ENCODE data around the gene SLC35A2.

Gene SLC35A2

DNA sequence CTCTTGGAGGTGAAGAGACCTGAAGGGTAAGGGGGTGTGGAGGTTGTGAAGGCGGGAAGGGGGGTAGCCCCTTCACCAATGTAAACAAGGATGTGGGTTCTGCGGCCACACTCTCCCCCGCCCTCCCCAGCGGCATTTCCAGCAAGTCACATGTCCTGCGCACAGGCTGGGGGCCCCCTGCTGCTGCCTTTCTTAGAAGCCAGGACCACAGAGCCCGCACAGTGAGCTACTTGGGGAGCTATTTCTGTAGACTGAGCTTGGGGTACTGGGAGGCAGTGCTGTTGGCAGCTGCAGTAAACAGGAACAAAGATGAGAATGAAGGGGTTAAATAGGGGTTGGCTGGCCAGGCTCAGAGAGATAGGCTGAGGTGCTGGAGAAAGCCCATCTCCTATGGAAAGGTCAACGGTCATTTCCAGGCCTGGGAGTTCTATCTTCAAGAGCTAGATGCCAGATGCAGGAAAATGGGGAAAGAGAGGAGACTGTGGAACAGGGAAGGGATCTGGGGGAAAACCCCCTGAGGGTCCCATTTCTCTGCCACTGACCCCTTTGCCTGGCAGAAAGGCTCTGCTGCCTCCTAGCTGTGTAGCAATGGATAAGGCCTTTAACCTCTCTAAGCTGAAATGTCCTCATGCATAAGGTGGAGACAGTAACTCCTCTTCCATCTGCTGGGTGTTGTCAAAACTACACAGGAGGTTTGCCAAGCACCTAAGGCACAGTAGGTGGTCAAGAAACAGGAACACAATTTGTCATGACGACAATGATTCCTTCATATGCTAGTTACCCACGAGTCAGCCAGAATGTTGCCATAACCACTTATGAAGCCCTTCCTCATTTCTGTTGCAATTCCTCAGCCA lies 25.8 kb upstream of the SLC35A2 start:
- H3K4me3 ChIP-seq (ENCODE audit: low read depth, low read length, poor library complexity, severe bottlenecking): peak overlapping the region; percentile 43
- no peaks in the 10 kb centered on the region for H3K79me2 ChIP-seq (ENCODE audit: insufficient read depth, low read length)
- peak overlapping the region; percentile 70 for H3K4me2 ChIP-seq (ENCODE audit: low read length)
- no peaks in the 10 kb centered on the region for H3F3A ChIP-seq (ENCODE audit: insufficient read depth, low read length)
- peaks cover 32% of the 10 kb centered on the region for H3K36me3 ChIP-seq (ENCODE audit: insufficient read depth, low read length)
- no peak overlapping the region for H2AFZ ChIP-seq (ENCODE audit: low read length)
- no peaks in the 10 kb centered on the region for H4K20me1 ChIP-seq (ENCODE audit: insufficient read depth, low read length)
- peak overlapping the region; percentile 57 for H3K9ac ChIP-seq (ENCODE audit: low read length)
- H3K9me3 ChIP-seq (ENCODE audit: low read length): no peaks in the 10 kb centered on the region
- peak overlapping the region; percentile 99 for H3K27ac ChIP-seq (ENCODE audit: low read depth, low read length, poor library complexity, severe bottlenecking)
- no peaks in the 10 kb centered on the region for H3K27me3 ChIP-seq (ENCODE audit: insufficient read depth, low read length)
- peaks cover 81% of the 10 kb centered on the region for H3K4me1 ChIP-seq (ENCODE audit: insufficient read depth, low read length, severe bottlenecking)
- no peak for TF ChIP-seq EZH2 (IDR thresholded peaks at IDR 0.05; ENCODE audit: borderline replicate concordance, low read length)
- TF ChIP-seq, protein P1, sequence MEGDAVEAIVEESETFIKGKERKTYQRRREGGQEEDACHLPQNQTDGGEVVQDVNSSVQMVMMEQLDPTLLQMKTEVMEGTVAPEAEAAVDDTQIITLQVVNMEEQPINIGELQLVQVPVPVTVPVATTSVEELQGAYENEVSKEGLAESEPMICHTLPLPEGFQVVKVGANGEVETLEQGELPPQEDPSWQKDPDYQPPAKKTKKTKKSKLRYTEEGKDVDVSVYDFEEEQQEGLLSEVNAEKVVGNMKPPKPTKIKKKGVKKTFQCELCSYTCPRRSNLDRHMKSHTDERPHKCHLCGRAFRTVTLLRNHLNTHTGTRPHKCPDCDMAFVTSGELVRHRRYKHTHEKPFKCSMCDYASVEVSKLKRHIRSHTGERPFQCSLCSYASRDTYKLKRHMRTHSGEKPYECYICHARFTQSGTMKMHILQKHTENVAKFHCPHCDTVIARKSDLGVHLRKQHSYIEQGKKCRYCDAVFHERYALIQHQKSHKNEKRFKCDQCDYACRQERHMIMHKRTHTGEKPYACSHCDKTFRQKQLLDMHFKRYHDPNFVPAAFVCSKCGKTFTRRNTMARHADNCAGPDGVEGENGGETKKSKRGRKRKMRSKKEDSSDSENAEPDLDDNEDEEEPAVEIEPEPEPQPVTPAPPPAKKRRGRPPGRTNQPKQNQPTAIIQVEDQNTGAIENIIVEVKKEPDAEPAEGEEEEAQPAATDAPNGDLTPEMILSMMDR (IDR thresholded peaks at IDR 0.05; ENCODE audit: low read length): peak; percentile 51
- no peaks in the 10 kb centered on the region for H3K9me2 ChIP-seq (ENCODE audit: low read depth, low read length)

DNA sequence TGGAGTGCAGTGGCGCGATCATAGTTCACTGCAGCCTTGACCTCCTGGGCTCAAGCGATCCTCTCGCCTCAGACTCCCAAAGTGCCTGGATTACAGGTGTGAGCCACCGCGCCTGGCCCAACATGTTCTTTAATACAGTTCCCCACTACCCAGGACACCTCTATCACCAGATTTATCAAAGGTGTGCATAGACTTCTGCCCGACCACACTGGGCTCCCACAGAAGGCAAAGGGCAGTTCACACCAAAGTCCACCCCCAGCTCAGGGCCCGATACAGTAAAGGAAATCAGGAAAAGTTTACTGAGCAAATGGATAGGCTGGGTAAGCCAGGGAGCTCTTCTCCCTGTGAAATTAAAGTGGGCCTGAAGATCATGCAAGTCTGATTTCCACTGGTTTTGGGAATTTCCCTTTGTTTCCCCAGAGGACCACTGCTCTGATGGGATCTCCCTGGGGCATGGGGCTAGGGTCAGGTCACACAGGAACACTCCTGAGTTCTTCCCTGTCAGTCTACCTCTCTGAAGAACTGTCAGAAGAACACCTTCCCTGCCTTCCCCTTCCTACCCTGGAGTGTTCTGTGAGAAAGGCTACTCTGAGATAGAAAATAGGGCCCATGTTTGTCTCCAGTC lies 25.1 kb upstream of the SLC35A2 start:
- peak overlapping the region; percentile 47; the same call in 1 of the 2 replicates for H3K9ac ChIP-seq (ENCODE audit: low read length)
- H3K4me2 ChIP-seq (ENCODE audit: low read length): peak overlapping the region; percentile 70; the same call in 1 of the 2 replicates
- H3K27ac ChIP-seq (ENCODE audit: low read depth, low read length, poor library complexity, severe bottlenecking): peak overlapping the region; percentile 99
- H3K4me1 ChIP-seq (ENCODE audit: insufficient read depth, low read length, severe bottlenecking): peaks cover 74% of the 10 kb centered on the region
- peaks cover 32% of the 10 kb centered on the region for H3K36me3 ChIP-seq (ENCODE audit: insufficient read depth, low read length)
- no peak overlapping the region for H2AFZ ChIP-seq (ENCODE audit: low read length)
- no peaks in the 10 kb centered on the region for H3K9me2 ChIP-seq (ENCODE audit: low read depth, low read length)
- no peak overlapping the region for H3K4me3 ChIP-seq (ENCODE audit: low read depth, low read length, poor library complexity, severe bottlenecking)
- no peaks in the 10 kb centered on the region for H3K9me3 ChIP-seq (ENCODE audit: low read length)
- no peaks in the 10 kb centered on the region for H3K27me3 ChIP-seq (ENCODE audit: insufficient read depth, low read length)
- H4K20me1 ChIP-seq (ENCODE audit: insufficient read depth, low read length): no peaks in the 10 kb centered on the region
- H3F3A ChIP-seq (ENCODE audit: insufficient read depth, low read length): no peaks in the 10 kb centered on the region
- no peaks in the 10 kb centered on the region for H3K79me2 ChIP-seq (ENCODE audit: insufficient read depth, low read length)
- no peak for TF ChIP-seq EZH2 (IDR thresholded peaks at IDR 0.05; ENCODE audit: borderline replicate concordance, low read length)
- TF ChIP-seq, protein P1 (IDR thresholded peaks at IDR 0.05; ENCODE audit: low read length): no peak

DNA sequence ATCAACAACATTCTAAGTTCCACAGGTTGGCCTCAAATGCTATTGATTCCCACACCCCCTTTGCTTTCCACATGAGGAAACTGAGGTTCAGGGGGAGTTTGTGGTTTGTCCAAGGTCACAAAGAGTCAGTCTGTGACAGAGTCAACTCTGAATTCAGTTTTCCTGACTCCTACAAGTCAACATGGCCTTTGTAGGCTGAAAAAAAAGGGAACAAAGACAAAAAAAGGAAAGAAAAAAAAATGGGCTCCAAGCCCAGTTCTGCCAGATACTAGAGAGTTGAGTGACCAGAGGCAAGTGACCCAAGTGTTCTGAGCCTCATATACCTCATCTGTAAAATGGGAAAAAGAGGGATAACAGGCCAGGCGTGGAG lies 23.8 kb upstream of the SLC35A2 start:
- Histone ChIP-seq H3F3A (ENCODE audit: insufficient read depth, low read length) (no peaks in the 10 kb centered on the region), H3K4me1 (ENCODE audit: insufficient read depth, low read length, severe bottlenecking) (peaks cover 62% of the 10 kb centered on the region), H3K79me2 (ENCODE audit: insufficient read depth, low read length) (no peaks in the 10 kb centered on the region), H2AFZ (ENCODE audit: low read length) (no peak overlapping the region), H3K27me3 (ENCODE audit: insufficient read depth, low read length) (no peaks in the 10 kb centered on the region), H3K4me3 (ENCODE audit: low read depth, low read length, poor library complexity, severe bottlenecking) (no peak overlapping the region), H3K4me2 (ENCODE audit: low read length) (no peak overlapping the region), H4K20me1 (ENCODE audit: insufficient read depth, low read length) (no peaks in the 10 kb centered on the region), H3K9me3 (ENCODE audit: low read length) (no peaks in the 10 kb centered on the region), H3K9me2 (ENCODE audit: low read depth, low read length) (no peaks in the 10 kb centered on the region), H3K27ac (ENCODE audit: low read depth, low read length, poor library complexity, severe bottlenecking) (peak overlapping the region; percentile 77), H3K9ac (ENCODE audit: low read length) (no peak overlapping the region), H3K36me3 (ENCODE audit: insufficient read depth, low read length) (peaks cover 35% of the 10 kb centered on the region)
- TF ChIP-seq, protein P1 (IDR thresholded peaks at IDR 0.05; ENCODE audit: low read length): no peak
- TF ChIP-seq EZH2 (IDR thresholded peaks at IDR 0.05; ENCODE audit: borderline replicate concordance, low read length): no peak
